Measurements from ENCODE around the gene HEMGN.

DNA sequence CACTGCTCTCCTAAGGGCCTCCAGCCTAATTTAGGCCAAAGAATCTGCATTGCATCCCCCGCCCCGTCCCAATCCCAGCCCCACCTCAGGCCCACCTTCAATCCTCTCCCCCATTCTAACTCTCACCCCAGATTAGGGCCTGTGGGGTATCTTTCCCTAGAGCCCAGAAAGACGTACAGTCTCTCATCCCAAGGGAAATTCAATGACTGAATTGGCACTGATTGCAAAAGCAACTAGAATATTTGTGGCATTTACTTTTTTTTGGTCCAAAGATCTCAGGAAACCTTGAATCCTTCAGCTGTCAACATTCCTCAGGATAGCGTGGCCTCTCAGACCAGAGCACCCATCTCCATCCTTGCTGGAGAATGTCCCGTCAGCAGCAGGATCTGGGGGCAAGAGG lies 46.2 kb downstream of the HEMGN start:
- TF ChIP-seq ZNF607 (CRISPR knock-in tag; IDR thresholded peaks at IDR 0.05; ENCODE audit: borderline replicate concordance), result no peak
- TF ChIP-seq, protein P1, sequence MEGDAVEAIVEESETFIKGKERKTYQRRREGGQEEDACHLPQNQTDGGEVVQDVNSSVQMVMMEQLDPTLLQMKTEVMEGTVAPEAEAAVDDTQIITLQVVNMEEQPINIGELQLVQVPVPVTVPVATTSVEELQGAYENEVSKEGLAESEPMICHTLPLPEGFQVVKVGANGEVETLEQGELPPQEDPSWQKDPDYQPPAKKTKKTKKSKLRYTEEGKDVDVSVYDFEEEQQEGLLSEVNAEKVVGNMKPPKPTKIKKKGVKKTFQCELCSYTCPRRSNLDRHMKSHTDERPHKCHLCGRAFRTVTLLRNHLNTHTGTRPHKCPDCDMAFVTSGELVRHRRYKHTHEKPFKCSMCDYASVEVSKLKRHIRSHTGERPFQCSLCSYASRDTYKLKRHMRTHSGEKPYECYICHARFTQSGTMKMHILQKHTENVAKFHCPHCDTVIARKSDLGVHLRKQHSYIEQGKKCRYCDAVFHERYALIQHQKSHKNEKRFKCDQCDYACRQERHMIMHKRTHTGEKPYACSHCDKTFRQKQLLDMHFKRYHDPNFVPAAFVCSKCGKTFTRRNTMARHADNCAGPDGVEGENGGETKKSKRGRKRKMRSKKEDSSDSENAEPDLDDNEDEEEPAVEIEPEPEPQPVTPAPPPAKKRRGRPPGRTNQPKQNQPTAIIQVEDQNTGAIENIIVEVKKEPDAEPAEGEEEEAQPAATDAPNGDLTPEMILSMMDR (CRISPR knock-in tag; IDR thresholded peaks at IDR 0.05), result no peak
- TF ChIP-seq ZNF75D (CRISPR knock-in tag; IDR thresholded peaks at IDR 0.05; ENCODE audit: borderline replicate concordance), result no peak
- TF ChIP-seq, protein P2, sequence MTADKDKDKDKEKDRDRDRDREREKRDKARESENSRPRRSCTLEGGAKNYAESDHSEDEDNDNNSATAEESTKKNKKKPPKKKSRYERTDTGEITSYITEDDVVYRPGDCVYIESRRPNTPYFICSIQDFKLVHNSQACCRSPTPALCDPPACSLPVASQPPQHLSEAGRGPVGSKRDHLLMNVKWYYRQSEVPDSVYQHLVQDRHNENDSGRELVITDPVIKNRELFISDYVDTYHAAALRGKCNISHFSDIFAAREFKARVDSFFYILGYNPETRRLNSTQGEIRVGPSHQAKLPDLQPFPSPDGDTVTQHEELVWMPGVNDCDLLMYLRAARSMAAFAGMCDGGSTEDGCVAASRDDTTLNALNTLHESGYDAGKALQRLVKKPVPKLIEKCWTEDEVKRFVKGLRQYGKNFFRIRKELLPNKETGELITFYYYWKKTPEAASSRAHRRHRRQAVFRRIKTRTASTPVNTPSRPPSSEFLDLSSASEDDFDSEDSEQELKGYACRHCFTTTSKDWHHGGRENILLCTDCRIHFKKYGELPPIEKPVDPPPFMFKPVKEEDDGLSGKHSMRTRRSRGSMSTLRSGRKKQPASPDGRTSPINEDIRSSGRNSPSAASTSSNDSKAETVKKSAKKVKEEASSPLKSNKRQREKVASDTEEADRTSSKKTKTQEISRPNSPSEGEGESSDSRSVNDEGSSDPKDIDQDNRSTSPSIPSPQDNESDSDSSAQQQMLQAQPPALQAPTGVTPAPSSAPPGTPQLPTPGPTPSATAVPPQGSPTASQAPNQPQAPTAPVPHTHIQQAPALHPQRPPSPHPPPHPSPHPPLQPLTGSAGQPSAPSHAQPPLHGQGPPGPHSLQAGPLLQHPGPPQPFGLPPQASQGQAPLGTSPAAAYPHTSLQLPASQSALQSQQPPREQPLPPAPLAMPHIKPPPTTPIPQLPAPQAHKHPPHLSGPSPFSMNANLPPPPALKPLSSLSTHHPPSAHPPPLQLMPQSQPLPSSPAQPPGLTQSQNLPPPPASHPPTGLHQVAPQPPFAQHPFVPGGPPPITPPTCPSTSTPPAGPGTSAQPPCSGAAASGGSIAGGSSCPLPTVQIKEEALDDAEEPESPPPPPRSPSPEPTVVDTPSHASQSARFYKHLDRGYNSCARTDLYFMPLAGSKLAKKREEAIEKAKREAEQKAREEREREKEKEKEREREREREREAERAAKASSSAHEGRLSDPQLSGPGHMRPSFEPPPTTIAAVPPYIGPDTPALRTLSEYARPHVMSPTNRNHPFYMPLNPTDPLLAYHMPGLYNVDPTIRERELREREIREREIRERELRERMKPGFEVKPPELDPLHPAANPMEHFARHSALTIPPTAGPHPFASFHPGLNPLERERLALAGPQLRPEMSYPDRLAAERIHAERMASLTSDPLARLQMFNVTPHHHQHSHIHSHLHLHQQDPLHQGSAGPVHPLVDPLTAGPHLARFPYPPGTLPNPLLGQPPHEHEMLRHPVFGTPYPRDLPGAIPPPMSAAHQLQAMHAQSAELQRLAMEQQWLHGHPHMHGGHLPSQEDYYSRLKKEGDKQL (CRISPR knock-in tag; IDR thresholded peaks at IDR 0.05; ENCODE audit: low read depth), result no peak
- TF ChIP-seq, protein P3, sequence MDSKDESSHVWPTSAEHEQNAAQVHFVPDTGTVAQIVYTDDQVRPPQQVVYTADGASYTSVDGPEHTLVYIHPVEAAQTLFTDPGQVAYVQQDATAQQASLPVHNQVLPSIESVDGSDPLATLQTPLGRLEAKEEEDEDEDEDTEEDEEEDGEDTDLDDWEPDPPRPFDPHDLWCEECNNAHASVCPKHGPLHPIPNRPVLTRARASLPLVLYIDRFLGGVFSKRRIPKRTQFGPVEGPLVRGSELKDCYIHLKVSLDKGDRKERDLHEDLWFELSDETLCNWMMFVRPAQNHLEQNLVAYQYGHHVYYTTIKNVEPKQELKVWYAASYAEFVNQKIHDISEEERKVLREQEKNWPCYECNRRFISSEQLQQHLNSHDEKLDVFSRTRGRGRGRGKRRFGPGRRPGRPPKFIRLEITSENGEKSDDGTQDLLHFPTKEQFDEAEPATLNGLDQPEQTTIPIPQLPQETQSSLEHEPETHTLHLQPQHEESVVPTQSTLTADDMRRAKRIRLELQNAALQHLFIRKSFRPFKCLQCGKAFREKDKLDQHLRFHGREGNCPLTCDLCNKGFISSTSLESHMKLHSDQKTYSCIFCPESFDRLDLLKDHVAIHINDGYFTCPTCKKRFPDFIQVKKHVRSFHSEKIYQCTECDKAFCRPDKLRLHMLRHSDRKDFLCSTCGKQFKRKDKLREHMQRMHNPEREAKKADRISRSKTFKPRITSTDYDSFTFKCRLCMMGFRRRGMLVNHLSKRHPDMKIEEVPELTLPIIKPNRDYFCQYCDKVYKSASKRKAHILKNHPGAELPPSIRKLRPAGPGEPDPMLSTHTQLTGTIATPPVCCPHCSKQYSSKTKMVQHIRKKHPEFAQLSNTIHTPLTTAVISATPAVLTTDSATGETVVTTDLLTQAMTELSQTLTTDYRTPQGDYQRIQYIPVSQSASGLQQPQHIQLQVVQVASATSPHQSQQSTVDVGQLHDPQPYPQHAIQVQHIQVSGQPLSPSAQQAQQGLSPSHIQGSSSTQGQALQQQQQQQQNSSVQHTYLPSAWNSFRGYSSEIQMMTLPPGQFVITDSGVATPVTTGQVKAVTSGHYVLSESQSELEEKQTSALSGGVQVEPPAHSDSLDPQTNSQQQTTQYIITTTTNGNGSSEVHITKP (CRISPR knock-in tag; IDR thresholded peaks at IDR 0.05; ENCODE audit: low read depth), result no peak
- no peak for TF ChIP-seq ZNF274 (CRISPR knock-in tag; IDR thresholded peaks at IDR 0.05)
- TF ChIP-seq, protein P4, sequence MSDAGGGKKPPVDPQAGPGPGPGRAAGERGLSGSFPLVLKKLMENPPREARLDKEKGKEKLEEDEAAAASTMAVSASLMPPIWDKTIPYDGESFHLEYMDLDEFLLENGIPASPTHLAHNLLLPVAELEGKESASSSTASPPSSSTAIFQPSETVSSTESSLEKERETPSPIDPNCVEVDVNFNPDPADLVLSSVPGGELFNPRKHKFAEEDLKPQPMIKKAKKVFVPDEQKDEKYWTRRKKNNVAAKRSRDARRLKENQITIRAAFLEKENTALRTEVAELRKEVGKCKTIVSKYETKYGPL (CRISPR knock-in tag; IDR thresholded peaks at IDR 0.05), result no peak
- TF ChIP-seq FOSL2 (CRISPR knock-in tag; IDR thresholded peaks at IDR 0.05), result no peak
- TF ChIP-seq NR2F6 (IDR thresholded peaks at IDR 0.05), result no peak
- TF ChIP-seq NR2F6 (CRISPR knock-in tag; IDR thresholded peaks at IDR 0.05), result no peak
- TF ChIP-seq CAMTA2 (CRISPR knock-in tag; IDR thresholded peaks at IDR 0.05; ENCODE audit: borderline replicate concordance), result no peak
- no peak for TF ChIP-seq EZH2 (conservative IDR thresholded peaks at IDR 0.05; ENCODE audit: low read depth, low read length)
- no peak for TF ChIP-seq EHMT2 (IDR thresholded peaks at IDR 0.05; ENCODE audit: borderline replicate concordance, low read depth, low read length)
- TF ChIP-seq SMAD9 (CRISPR knock-in tag; IDR thresholded peaks at IDR 0.05), result no peak
- no peak for TF ChIP-seq GFI1 (CRISPR knock-in tag; IDR thresholded peaks at IDR 0.05; ENCODE audit: borderline replicate concordance)
